ENCODE data around the gene PNKD.
"Not testable (repeated sequence)": the region's sequence is repeated elsewhere in the genome, so short reads cannot be mapped to it uniquely, and the experiment has no call there.

PNKD gene

GRCh38 chr2:218292048-218293014 lies 22.0 kb downstream of the PNKD start, which contains the start of gene TMBIM1:
TSS of gene TMBIM1 (minus strand) at chr2:218292503. CDS start at chr2:218282141, 10,362 bp downstream.
- DNase-seq (ENCODE audit: low read depth): peak; percentile 63

DNA sequence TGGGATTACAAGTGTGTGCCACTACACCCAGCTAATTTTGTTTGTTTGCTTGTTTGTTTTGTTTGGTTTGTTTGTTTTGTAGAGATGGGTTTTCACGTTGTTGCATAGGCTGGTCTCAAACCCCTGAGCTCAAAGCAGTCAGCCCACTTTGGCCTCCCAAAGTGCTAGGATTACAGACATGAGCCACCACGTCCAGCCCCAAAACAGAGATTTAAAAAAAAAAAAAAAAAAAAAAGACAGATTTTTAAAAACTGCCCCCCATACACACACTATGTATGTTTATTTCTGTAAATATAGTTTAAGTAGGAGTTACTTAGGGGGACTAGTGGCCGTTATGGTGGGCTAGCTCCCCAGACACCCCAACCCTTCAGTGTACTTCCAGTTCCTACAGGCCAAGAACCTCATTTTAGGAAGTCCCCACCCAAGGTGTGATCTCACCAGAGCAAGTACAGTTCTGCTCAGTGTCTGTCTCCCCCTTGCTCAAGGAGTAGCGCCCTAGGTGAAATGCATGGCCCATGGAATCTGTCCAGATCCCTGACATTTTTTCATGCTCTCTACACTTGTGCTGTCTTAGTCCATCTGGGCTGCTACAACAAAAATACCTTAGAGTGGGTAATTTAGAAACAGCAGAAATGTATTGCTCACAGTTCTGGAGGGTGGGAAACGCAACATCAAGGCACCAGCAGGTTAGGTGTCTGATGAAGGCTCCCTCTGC lies 23.6 kb downstream of the PNKD start:
- no peak for DNase-seq (ENCODE audit: low read depth)

GRCh38 chr2:218294430-218295022 lies 24.2 kb downstream of the PNKD start:
- no peak for DNase-seq (ENCODE audit: low read depth)

- peak; percentile 70 for DNase-seq (ENCODE audit: low read depth)
Observed at GRCh38 chr2:218295029-218295428, 24.7 kb downstream of the PNKD start.

DNA sequence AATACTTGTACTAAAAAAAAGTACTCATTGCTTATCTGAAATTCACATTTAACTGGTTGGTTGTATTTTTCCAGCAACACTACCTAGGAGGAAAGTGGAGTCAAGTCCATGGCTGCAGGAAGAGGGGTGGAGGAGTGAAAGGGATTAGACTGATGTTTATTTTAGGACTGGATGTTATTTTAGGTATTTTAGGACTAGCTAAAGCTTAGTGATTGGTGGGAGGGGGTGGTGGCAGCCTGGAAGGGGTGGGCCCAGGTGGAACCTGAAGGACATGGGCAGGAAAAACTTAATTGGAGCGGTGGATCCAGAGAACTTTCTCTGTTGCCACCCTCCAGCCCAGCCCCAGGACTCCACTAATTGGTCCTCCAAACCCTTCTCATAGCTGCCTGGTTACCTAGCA lies 25.9 kb downstream of the PNKD start:
- no peak for DNase-seq (ENCODE audit: low read depth)

DNA sequence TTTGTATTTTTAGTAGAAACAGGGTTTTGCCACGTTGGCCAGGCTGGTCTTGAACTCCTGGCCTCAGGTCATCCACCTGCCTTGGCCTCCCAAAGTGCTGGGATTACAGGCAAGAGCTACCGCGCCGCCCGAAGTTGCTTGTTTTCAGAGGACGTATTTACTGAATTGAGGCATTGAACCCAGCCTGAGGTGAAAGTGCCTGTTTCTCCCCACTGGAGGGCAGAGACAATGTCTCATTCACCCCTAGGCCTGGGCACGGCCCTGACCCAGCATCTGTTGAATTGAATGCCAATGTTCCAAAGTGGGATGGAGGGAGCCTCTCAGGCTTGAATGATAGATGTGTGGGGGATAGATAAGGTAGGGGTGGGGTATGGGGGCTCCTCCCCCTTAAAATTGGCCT lies 26.5 kb downstream of the PNKD start:
- no peak for DNase-seq (ENCODE audit: low read depth)

- DNase-seq (ENCODE audit: low read depth): no peak
Observed at GRCh38 chr2:218298314-218298875, 28.1 kb downstream of the PNKD start.

GRCh38 chr2:218300141-218300540 lies 29.8 kb downstream of the PNKD start:
- no peak for DNase-seq (ENCODE audit: low read depth)

GRCh38 chr2:218301176-218301819 lies 31.0 kb downstream of the PNKD start:
- peak; percentile 81 for DNase-seq (ENCODE audit: low read depth)

DNA sequence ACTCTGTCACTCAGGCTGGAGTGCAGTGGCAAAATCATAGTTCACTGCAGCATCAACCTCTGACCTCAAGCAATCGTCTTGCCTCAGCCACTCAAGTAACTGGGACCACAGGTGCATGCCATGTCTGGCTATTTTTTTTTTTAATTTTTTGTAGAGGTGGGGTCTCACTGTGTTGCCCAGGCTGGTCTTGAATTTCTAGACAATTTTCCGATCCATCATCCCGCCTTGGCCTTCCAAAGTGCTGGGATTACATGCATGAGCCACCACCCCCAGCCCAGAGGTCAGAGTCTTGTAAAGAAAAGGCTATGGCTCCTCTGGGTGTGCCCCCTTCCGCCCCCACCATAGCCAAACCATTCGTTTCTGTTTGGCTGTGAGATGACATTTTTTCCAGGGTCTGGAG lies 35.1 kb downstream of the PNKD start:
- no peak for DNase-seq (ENCODE audit: low read depth)

DNA sequence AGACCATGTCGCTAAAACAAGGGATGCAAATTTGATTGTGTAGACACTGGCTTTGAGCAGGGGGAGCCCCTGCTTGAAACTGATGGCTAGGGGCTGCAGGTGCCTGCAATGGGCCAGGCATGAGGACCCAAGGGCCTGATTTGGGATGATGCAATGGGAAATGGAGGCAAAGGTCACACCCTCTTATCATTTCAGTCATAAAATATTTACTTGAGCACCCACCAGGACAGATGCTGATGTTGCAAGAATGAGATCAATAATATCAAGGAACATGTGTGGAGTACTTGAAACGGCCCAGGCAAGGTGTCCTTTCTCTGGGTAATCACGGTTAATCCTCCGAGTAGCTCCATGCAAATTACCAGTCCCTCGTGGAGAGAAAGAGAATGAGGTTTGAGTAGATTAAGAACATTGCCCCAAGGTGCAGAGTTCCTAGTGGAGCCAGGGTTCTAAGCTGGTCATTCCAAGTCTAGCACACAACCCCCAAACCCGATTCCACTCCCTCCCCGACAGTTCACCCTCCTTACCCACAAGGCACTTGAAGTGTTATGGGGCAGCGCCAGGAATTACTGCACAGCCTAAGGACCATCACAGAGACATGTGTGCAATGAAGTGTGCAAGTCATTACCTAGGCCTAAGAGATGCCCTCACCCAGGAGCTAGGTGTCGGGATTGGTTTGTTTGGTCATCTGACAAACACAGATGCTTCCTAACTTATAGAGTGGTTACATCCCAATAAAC lies 36.0 kb downstream of the PNKD start:
- DNase-seq (ENCODE audit: low read depth): no peak

DNA sequence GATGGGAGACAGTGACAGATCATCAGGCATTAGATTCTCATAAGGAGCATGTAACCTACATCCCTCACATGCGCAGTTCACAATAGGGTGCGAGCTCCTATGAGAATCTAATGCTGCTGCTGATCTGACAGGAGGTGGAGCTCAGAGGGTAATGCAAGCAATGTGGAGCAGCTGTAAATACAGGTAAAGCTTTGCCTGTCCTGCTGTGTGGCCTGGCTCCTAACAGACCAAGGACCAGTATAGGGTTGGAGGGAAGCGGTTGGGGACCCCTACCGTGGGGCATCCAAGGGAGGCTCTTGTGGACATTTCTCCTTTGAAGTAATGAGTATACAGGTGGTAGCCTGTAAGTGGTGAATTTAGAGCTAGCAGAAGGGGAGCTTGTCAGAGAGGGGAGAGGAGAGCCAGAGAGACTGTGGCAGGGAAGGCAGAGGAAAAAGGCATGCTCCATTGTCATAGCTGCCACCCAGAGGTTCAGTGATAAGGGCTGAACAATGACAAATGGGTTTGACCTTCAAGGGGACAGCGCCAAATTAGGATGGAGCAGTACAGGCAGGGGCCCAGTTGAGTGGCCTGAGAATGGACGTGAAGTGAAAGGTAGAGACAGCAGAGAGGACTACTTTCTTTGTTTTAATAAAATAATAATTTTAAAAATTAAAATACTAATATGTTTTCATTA lies 37.2 kb downstream of the PNKD start:
- DNase-seq (ENCODE audit: low read depth): no peak

GRCh38 chr2:218310853-218311540 lies 40.7 kb downstream of the PNKD start:
- DNase-seq (ENCODE audit: low read depth): no peak

- DNase-seq (ENCODE audit: low read depth): peak; percentile 58
Observed at GRCh38 chr2:218311541-218312266, 41.4 kb downstream of the PNKD start.

DNA sequence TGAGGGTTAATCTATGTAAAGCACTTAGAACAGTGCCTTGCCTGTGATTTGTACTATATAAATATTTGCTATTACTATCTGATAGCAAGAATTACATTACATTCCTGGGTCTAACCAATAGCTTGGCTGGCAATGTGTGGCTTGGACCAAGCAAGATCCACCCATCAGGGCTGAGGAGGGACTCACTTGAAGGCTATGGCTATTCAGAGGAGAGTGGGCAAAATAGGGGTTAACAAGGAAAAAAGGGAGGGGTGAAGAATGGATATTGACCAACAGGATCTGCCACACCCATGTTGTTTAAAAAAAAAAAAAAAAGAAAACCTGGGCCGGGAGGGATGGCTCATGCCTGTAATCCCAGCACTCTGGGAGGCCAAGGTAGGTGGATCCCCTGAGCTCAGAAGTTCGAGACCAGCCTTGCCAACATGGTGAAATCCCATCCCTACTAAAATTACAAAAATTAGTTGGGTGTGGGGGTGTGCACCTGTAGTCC lies 42.0 kb downstream of the PNKD start:
- peak; percentile 41 for DNase-seq (ENCODE audit: low read depth)

DNA sequence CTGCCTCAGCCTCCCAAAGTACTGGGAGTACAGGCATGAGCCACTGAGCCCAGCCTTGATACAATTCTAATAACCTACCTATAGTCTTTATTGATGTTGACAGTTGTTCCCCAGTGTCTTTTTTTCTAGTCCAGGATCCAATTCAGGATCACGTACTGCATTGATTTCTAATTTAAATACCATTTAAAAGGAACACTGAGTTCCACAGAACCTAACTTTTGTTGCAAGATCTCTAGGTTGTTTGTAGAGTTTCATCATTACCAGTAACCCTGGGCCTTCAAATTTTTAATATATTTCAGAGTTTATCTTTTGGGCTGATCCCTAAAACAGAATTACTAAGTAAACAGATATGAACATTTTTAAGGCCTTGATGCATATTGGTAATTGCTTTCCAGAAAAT lies 43.0 kb downstream of the PNKD start:
- DNase-seq (ENCODE audit: low read depth): no peak

DNA sequence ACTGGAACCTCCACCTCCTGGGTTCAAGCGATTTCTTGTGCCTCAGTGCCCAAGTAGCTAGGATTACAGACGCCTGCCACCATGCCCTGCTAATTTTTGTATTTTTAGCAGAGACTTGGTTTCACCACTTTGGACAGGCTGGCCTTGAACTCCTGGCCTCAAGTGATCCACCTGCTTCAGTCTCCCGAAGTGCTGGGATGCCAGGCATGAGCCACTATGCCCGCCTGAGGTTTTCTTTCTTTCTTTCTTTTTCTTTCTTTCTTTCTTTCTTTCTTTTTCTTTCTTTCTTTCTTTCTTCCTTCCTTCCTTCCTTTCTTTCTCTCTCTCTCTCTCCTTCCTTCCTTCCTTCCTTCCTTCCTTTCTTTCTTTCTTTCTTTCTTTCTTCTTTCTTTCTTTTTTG lies 44.4 kb downstream of the PNKD start:
- DNase-seq (ENCODE audit: low read depth): not testable (repeated sequence)

- no peak for DNase-seq (ENCODE audit: low read depth)
Observed at GRCh38 chr2:218315397-218315796, 45.1 kb downstream of the PNKD start.

DNA sequence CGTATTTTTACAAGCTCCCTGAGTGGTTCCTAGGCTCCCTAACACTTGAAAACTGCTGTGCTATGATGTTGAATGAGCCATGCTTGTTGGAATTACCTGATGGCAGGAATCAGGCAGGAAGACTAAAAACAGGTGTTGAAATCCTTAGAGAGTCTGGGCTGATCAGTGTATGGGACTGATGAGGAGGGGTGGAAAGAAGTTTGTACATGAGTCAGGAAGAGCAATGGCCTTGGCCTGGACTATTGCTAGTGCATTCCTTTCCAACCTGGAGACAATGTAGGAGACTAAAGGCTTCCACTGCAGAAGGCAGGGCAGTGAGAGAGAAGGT lies 46.9 kb downstream of the PNKD start:
- peak; percentile 58 for DNase-seq (ENCODE audit: low read depth)

Data from amniotic epithelial cell (primary cell).